VCaP (cell line): Measurements from ENCODE around the gene TIMM29.
"Not testable (repeated sequence)": the region's sequence is repeated elsewhere in the genome, so short reads cannot be mapped to it uniquely, and the experiment has no call there.

Source experiments
- H3K27ac ChIP-seq: fragments of 450-650 bp; 2 replicates; pipeline ENCODE4 v1.5.1; 2017
- CTCF ChIP-seq: fragments of 450-650 bp; conservative IDR thresholded peaks from 2 replicates; pipeline ENCODE4 v1.5.1; 2017; ENCODE audit warnings: mild to moderate bottlenecking, moderate library complexity

The TIMM29 gene

GRCh38 chr19:10929402-10929794 is 787 bp downstream of the TIMM29 start:
- no peak for TF ChIP-seq CTCF
- H3K27ac ChIP-seq = peak overlapping the region; percentile 77

GRCh38 chr19:10935371-10936059 is 6.9 kb downstream of the TIMM29 start:
- TF ChIP-seq CTCF = no peak
- no peak overlapping the region for H3K27ac ChIP-seq

- peak; percentile 75 for TF ChIP-seq CTCF
- H3K27ac ChIP-seq = peak overlapping the region; percentile 97
Measured at GRCh38 chr19:10936661-10937084, 8.1 kb downstream of the TIMM29 start.

- peak overlapping the region; percentile 97; the same call in 1 of the 2 replicates for H3K27ac ChIP-seq
Measured at GRCh38 chr19:10941649-10942048, 13.0 kb downstream of the TIMM29 start.

GRCh38 chr19:10943412-10943811 is 14.8 kb downstream of the TIMM29 start:
- H3K27ac ChIP-seq = not testable (repeated sequence)

GRCh38 chr19:10945264-10945663 is 16.7 kb downstream of the TIMM29 start:
- TF ChIP-seq CTCF = no peak
- no peak overlapping the region for H3K27ac ChIP-seq

GRCh38 chr19:10946958-10947657 is 18.5 kb downstream of the TIMM29 start:
- no peak for TF ChIP-seq CTCF
- no peak overlapping the region for H3K27ac ChIP-seq

- peak overlapping the region; percentile 80 for H3K27ac ChIP-seq
Measured at GRCh38 chr19:10952809-10953208, 24.2 kb downstream of the TIMM29 start.

GRCh38 chr19:10959277-10959968 is 30.8 kb downstream of the TIMM29 start:
- H3K27ac ChIP-seq = peak overlapping the region; percentile 89

More at GRCh38 chr19:10952809-10953208, 24.2 kb downstream of the TIMM29 start:
- no peak for TF ChIP-seq CTCF
